ENCODE measurements around the gene BMP6. TPM values are rescaled to one million over a fixed set of nuclear protein-coding genes. Genes with fewer than 3 reads are reported as not detected.

BMP6 gene
- total and polyA plus RNA-seq, 2 of the 8 experiments (the other 6 are each of a cell fraction or from before 2014, with no cell fraction given): 2.0 to 2.1 TPM

DNA sequence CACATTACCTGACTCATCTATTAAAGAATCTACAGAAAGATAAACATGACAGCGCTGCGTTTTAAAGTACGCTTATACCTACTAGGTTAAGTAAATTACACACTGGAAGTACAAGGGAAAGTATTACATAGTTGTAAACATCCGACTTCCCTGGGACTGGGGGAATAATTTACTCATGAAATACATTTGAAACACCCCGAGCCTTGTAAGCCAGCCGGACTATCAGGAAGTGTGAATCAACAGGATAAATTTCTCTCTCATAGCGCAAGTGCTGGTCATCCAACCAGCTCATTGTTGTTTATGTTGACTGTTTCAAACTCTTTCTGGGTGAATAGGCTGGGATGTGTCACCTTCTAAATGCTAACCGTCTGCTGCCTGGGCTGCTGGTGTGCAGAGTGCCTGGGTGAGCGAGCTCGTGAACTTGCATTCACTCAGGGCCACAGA, 4.9 kb downstream of the BMP6 start (continued):
- TF ChIP-seq YY1 (IDR thresholded peaks at IDR 0.05; ENCODE audit: low read depth, low read length): no peak

All from H1 (cell line).